Naive thymus-derived CD8-positive, alpha-beta T cell (primary cell): Measurements from ENCODE around the gene DOK5. TPM values are rescaled to one million over a fixed set of nuclear protein-coding genes. Genes with fewer than 3 reads are reported as not detected.

Source experiments
- ATAC-seq, 2 donors: fragments of 150-1000 bp; cut with Tn5 transposase in 1 of 2; sonication (Bioruptor Pico), chemical (Tn5 transposase) in 1 of 2; 1 replicate in 1 of 2; 2 replicates in 1 of 2; pipeline ENCODE4 v1.10.0; 2021; ENCODE audit warnings: mild to moderate bottlenecking in 2 of 2, moderate library complexity in 2 of 2
- POLR2A ChIA-PET: fragments of 350-600 bp; sonication (Branson Sonifier 250); formaldehyde crosslinking; loops from one replicate; lab custom pipeline; 2021; ENCODE audit warnings: antibody characterized with exemption; lab: Charles Lee
- DNase-seq, 10 donors: peaks; one replicate each; pipeline versions ENCODE4 v3.0.0 to v3.0.0-alpha.2; 2020 to 2022
- H3K27ac Mint-ChIP-seq, 10 donors: one replicate each; pipeline ENCODE4 v1.8.0; 2020 to 2022; ENCODE audit warnings: mild to moderate bottlenecking in 10 of 10, mixed read lengths in 10 of 10, moderate library complexity in 4 of 10, inconsistent platforms in 1 of 10
- H3K27me3 Mint-ChIP-seq, 5 donors: one replicate each; pipeline ENCODE4 v1.8.0; 2021 to 2022; ENCODE audit warnings: mixed read lengths in 5 of 5
- H3K36me3 Mint-ChIP-seq, 3 donors: one replicate each; pipeline ENCODE4 v1.8.0; 2020 to 2022; ENCODE audit warnings: mixed read lengths in 3 of 3, mild to moderate bottlenecking in 2 of 3, inconsistent platforms in 1 of 3
- H3K4me1 Mint-ChIP-seq, 4 donors: one replicate each; pipeline ENCODE4 v1.8.0; 2021 to 2022; ENCODE audit warnings: mixed read lengths in 4 of 4
- H3K4me3 Mint-ChIP-seq, 10 donors: one replicate each; pipeline ENCODE4 v1.8.0; 2020 to 2022; ENCODE audit warnings: mild to moderate bottlenecking in 10 of 10, mixed read lengths in 10 of 10, moderate library complexity in 6 of 10, inconsistent platforms in 1 of 10
- H3K9me3 Mint-ChIP-seq, 9 donors: one replicate each; pipeline ENCODE4 v1.8.0; 2020 to 2022; ENCODE audit warnings: mixed read lengths in 9 of 9, mild to moderate bottlenecking in 3 of 9, inconsistent platforms in 1 of 9, moderate library complexity in 1 of 9
- polyA plus RNA-seq, 3 donors: library from polyadenylated mRNA; unstranded; fragments of 300-500 nt; fragmentation: Illumina TruSeq; gene quantifications; one replicate each; pipeline ENCODE4 v1.2.3, GENCODE V29; 2021
- total RNA-seq, 8 experiments: library from RNA in 2 of 8; stranded (reverse) in 2 of 8; gene quantifications; one replicate each; pipeline ENCODE4 v1.2.3 and lab custom pipeline; 2021 to 2026

The DOK5 gene
- total and polyA plus RNA-seq, 5 experiments from 2014 or later = not detected

GRCh38 chr20:54636575-54636974 is 161.2 kb downstream of the DOK5 start:
- H3K4me3 Mint-ChIP-seq = no peak overlapping the region
- H3K27me3 Mint-ChIP-seq = peaks cover 8 to 26% (median 14%) of the 10 kb centered on the region in 5 donors
- H3K9me3 Mint-ChIP-seq = no peaks in the 10 kb centered on the region
- POLR2A ChIA-PET = no interaction called here
- H3K4me1 Mint-ChIP-seq = peaks cover 0 to 4% (median 0%) of the 10 kb centered on the region in 4 donors
- no peak overlapping the region for H3K27ac Mint-ChIP-seq
- ATAC-seq = no peak
- no peak for DNase-seq
- no peaks in the 10 kb centered on the region for H3K36me3 Mint-ChIP-seq

- Mint-ChIP-seq H3K4me3 (no peak overlapping the region), H3K36me3 (no peaks in the 10 kb centered on the region), H3K9me3 (no peaks in the 10 kb centered on the region), H3K27me3 (peaks cover 8 to 26% (median 14%) of the 10 kb centered on the region in 5 donors), H3K4me1 (no peaks in the 10 kb centered on the region), H3K27ac (no peak overlapping the region)
- POLR2A ChIA-PET = no interaction called here
- DNase-seq = no peak
- no peak for ATAC-seq
Observed at GRCh38 chr20:54639941-54640340, 164.5 kb downstream of the DOK5 start.

GRCh38 chr20:54640800-54641199 is 165.4 kb downstream of the DOK5 start:
- Mint-ChIP-seq H3K4me3 (no peak overlapping the region), H3K9me3 (no peaks in the 10 kb centered on the region), H3K4me1 (no peaks in the 10 kb centered on the region), H3K36me3 (no peaks in the 10 kb centered on the region), H3K27me3 (peaks cover 8 to 26% (median 14%) of the 10 kb centered on the region in 5 donors), H3K27ac (no peak overlapping the region)
- DNase-seq (no peak), ATAC-seq (no peak)
- POLR2A ChIA-PET = no interaction called here

- H3K4me3 Mint-ChIP-seq = no peak overlapping the region
- no peak for ATAC-seq
- H3K27me3 Mint-ChIP-seq = peaks cover 6 to 23% (median 9%) of the 10 kb centered on the region in 5 donors
- no peak for DNase-seq
- no peak overlapping the region for H3K27ac Mint-ChIP-seq
- H3K4me1 Mint-ChIP-seq = no peaks in the 10 kb centered on the region
- no peaks in the 10 kb centered on the region for H3K36me3 Mint-ChIP-seq
- no peaks in the 10 kb centered on the region for H3K9me3 Mint-ChIP-seq
- POLR2A ChIA-PET = no interaction called here
Observed at GRCh38 chr20:54642864-54643667, 167.7 kb downstream of the DOK5 start.

GRCh38 chr20:54643761-54644160 is 168.4 kb downstream of the DOK5 start:
- no peak for ATAC-seq
- Mint-ChIP-seq H3K4me3 (no peak overlapping the region), H3K4me1 (no peaks in the 10 kb centered on the region), H3K36me3 (no peaks in the 10 kb centered on the region), H3K9me3 (no peaks in the 10 kb centered on the region), H3K27me3 (peaks cover 2 to 25% (median 8%) of the 10 kb centered on the region in 5 donors), H3K27ac (no peak overlapping the region)
- POLR2A ChIA-PET = no interaction called here
- no peak for DNase-seq

- H3K27ac Mint-ChIP-seq = no peak overlapping the region
- H3K27me3 Mint-ChIP-seq = peaks cover 0 to 18% (median 3%) of the 10 kb centered on the region in 5 donors
- no peaks in the 10 kb centered on the region for H3K9me3 Mint-ChIP-seq
- DNase-seq (no peak), ATAC-seq (no peak)
- H3K4me3 Mint-ChIP-seq = no peak overlapping the region
- H3K4me1 Mint-ChIP-seq = peaks cover 0 to 2% (median 0%) of the 10 kb centered on the region in 4 donors
- H3K36me3 Mint-ChIP-seq = no peaks in the 10 kb centered on the region
- POLR2A ChIA-PET = no interaction called here
Observed at GRCh38 chr20:54645445-54646155, 170.2 kb downstream of the DOK5 start.

GRCh38 chr20:54646156-54646517 is 170.7 kb downstream of the DOK5 start:
- POLR2A ChIA-PET = no interaction called here
- Mint-ChIP-seq H3K27me3 (peaks cover 0 to 18% (median 3%) of the 10 kb centered on the region in 5 donors), H3K27ac (no peak overlapping the region), H3K4me1 (peaks cover 0 to 2% (median 0%) of the 10 kb centered on the region in 4 donors), H3K36me3 (no peaks in the 10 kb centered on the region), H3K9me3 (no peaks in the 10 kb centered on the region), H3K4me3 (no peak overlapping the region)
- ATAC-seq (no peak), DNase-seq (no peak)

- peaks cover 0 to 2% (median 0%) of the 10 kb centered on the region in 4 donors for H3K4me1 Mint-ChIP-seq
- ATAC-seq (no peak), DNase-seq (no peak)
- H3K36me3 Mint-ChIP-seq = no peaks in the 10 kb centered on the region
- no peak overlapping the region for H3K27ac Mint-ChIP-seq
- H3K27me3 Mint-ChIP-seq = peaks cover 2 to 21% (median 9%) of the 10 kb centered on the region in 5 donors
- POLR2A ChIA-PET = no interaction called here
- no peaks in the 10 kb centered on the region for H3K9me3 Mint-ChIP-seq
- H3K4me3 Mint-ChIP-seq = no peak overlapping the region
Observed at GRCh38 chr20:54648421-54649142, 173.2 kb downstream of the DOK5 start.

GRCh38 chr20:54649511-54649962 is 174.1 kb downstream of the DOK5 start:
- H3K4me3 Mint-ChIP-seq = no peak overlapping the region
- ATAC-seq (no peak), DNase-seq (peak; percentile 3 to 73 (median 38))
- POLR2A ChIA-PET = no interaction called here
- H3K36me3 Mint-ChIP-seq = no peaks in the 10 kb centered on the region
- H3K9me3 Mint-ChIP-seq = no peaks in the 10 kb centered on the region
- H3K27me3 Mint-ChIP-seq = peaks cover 2 to 21% (median 9%) of the 10 kb centered on the region in 5 donors
- no peak overlapping the region for H3K27ac Mint-ChIP-seq
- peaks cover 0 to 2% (median 0%) of the 10 kb centered on the region in 4 donors for H3K4me1 Mint-ChIP-seq

- ATAC-seq = no peak
- no peak for DNase-seq
- H3K27ac Mint-ChIP-seq = no peak overlapping the region
- H3K4me3 Mint-ChIP-seq = no peak overlapping the region
- H3K4me1 Mint-ChIP-seq = peaks cover 0 to 2% (median 0%) of the 10 kb centered on the region in 4 donors
- H3K9me3 Mint-ChIP-seq = no peaks in the 10 kb centered on the region
- H3K27me3 Mint-ChIP-seq = peaks cover 6 to 21% (median 9%) of the 10 kb centered on the region in 5 donors
- no peaks in the 10 kb centered on the region for H3K36me3 Mint-ChIP-seq
- POLR2A ChIA-PET = no interaction called here
Observed at GRCh38 chr20:54650052-54650719, 174.8 kb downstream of the DOK5 start.

- H3K9me3 Mint-ChIP-seq = peaks cover 0 to 1% (median 0%) of the 10 kb centered on the region in 9 donors
- POLR2A ChIA-PET = no interaction called here
- H3K27me3 Mint-ChIP-seq = peaks cover 6 to 21% (median 9%) of the 10 kb centered on the region in 5 donors
- no peak overlapping the region for H3K27ac Mint-ChIP-seq
- peaks cover 0 to 2% (median 0%) of the 10 kb centered on the region in 4 donors for H3K4me1 Mint-ChIP-seq
- H3K4me3 Mint-ChIP-seq = no peak overlapping the region
- DNase-seq (no peak), ATAC-seq (no peak)
- H3K36me3 Mint-ChIP-seq = no peaks in the 10 kb centered on the region
Observed at GRCh38 chr20:54651252-54651651, 175.9 kb downstream of the DOK5 start.

- Mint-ChIP-seq H3K9me3 (peaks cover 0 to 4% (median 0%) of the 10 kb centered on the region in 9 donors), H3K27ac (no peak overlapping the region), H3K4me3 (no peak overlapping the region), H3K27me3 (peaks cover 8 to 32% (median 9%) of the 10 kb centered on the region in 5 donors), H3K4me1 (no peaks in the 10 kb centered on the region), H3K36me3 (no peaks in the 10 kb centered on the region)
- DNase-seq (no peak), ATAC-seq (no peak)
- POLR2A ChIA-PET = no interaction called here
Observed at GRCh38 chr20:54654450-54654849, 179.1 kb downstream of the DOK5 start.
